KMS-11 (cell line): ENCODE results near the gene ALDH3B2.
"Not testable (repeated sequence)": the region's sequence is repeated elsewhere in the genome, so short reads cannot be mapped to it uniquely, and the experiment has no call there.

Source experiments
- H2AFZ ChIP-seq: fragments of 200-600 bp; sonication (generic); 2 replicates; pipeline ENCODE4 v1.6.1; 2016; ENCODE audit warnings: antibody characterized with exemption, mixed run types, low read depth
- H3K27ac ChIP-seq: fragments of 200-600 bp; sonication (generic); 2 replicates; pipeline ENCODE4 v1.6.1; 2016; ENCODE audit warnings: mild to moderate bottlenecking, mixed run types
- H3K27me3 ChIP-seq: fragments of 200-600 bp; sonication (generic); 2 replicates; pipeline ENCODE4 v1.6.1; 2017; ENCODE audit warnings: mild to moderate bottlenecking, low read depth, mixed run types, moderate library complexity; ENCODE audit not compliant: insufficient read depth
- H3K36me3 ChIP-seq: fragments of 200-600 bp; sonication (generic); 2 replicates; pipeline ENCODE4 v1.6.1; 2017; ENCODE audit warnings: mild to moderate bottlenecking, mixed run types; ENCODE audit not compliant: insufficient read depth
- H3K4me1 ChIP-seq: fragments of 200-600 bp; sonication (generic); 2 replicates; pipeline ENCODE4 v1.6.1; 2016; ENCODE audit warnings: mild to moderate bottlenecking, low read depth, mixed run types; ENCODE audit not compliant: poor library complexity, severe bottlenecking
- H3K4me2 ChIP-seq: fragments of 200-600 bp; sonication (generic); 2 replicates; pipeline ENCODE4 v1.7.0; 2016; ENCODE audit warnings: mild to moderate bottlenecking, mixed run types
- H3K4me3 ChIP-seq: fragments of 200-600 bp; sonication (generic); IDR thresholded peaks from 2 replicates; pipeline ENCODE4 v1.6.1; 2017; ENCODE audit warnings: low read depth, low read length, mixed read lengths; ENCODE audit not compliant: insufficient read depth
- H3K79me2 ChIP-seq: fragments of 200-600 bp; sonication (generic); 2 replicates; pipeline ENCODE4 v1.6.1; 2016; ENCODE audit warnings: low read depth, mixed run types; ENCODE audit not compliant: insufficient read depth
- H3K9ac ChIP-seq: fragments of 200-600 bp; sonication (generic); 2 replicates; pipeline ENCODE4 v1.6.1; 2016; ENCODE audit warnings: mild to moderate bottlenecking, mixed run types
- H4K20me1 ChIP-seq: fragments of 200-600 bp; sonication (generic); 2 replicates; pipeline ENCODE4 v1.6.1; 2016; ENCODE audit warnings: mild to moderate bottlenecking, mixed run types; ENCODE audit not compliant: insufficient read depth
- TF ChIP-seq, protein P1 (sequence below): fragments of 200-600 bp; sonication (generic); conservative IDR thresholded peaks from 2 replicates; pipeline ENCODE4 v1.6.1; 2017; ENCODE audit warnings: low read depth, mild to moderate bottlenecking, antibody characterized with exemption, low read length, moderate library complexity, mixed read lengths

ALDH3B2 gene

DNA sequence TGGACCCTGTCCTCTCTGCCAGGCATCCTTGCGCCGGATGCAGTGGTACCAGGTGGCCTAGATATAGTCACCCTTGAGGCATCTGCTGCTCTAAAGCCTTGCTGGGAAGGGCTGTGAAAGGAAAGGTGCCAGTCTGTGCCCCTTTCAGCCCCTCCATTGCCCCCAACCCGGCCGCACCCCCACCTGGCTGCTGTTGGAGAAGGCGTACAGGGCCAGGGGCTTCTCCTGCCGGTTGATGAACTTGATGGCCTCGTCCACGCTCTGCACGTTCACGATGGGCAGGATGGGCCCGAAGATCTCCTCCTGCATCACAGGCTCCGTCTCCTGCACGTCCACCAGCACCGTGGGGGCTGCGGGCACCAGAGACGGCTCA, 10.2 kb downstream of the ALDH3B2 start:
- H3K4me3 ChIP-seq: no peak overlapping the region
- H4K20me1 ChIP-seq: no peaks in the 10 kb centered on the region
- peaks cover 2% of the 10 kb centered on the region; the same call in 1 of the 2 replicates for H3K27me3 ChIP-seq
- TF ChIP-seq, protein P1, sequence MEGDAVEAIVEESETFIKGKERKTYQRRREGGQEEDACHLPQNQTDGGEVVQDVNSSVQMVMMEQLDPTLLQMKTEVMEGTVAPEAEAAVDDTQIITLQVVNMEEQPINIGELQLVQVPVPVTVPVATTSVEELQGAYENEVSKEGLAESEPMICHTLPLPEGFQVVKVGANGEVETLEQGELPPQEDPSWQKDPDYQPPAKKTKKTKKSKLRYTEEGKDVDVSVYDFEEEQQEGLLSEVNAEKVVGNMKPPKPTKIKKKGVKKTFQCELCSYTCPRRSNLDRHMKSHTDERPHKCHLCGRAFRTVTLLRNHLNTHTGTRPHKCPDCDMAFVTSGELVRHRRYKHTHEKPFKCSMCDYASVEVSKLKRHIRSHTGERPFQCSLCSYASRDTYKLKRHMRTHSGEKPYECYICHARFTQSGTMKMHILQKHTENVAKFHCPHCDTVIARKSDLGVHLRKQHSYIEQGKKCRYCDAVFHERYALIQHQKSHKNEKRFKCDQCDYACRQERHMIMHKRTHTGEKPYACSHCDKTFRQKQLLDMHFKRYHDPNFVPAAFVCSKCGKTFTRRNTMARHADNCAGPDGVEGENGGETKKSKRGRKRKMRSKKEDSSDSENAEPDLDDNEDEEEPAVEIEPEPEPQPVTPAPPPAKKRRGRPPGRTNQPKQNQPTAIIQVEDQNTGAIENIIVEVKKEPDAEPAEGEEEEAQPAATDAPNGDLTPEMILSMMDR: no peak
- H2AFZ ChIP-seq: no peak overlapping the region
- no peak overlapping the region for H3K4me2 ChIP-seq
- H3K4me1 ChIP-seq: peaks cover 3% of the 10 kb centered on the region
- H3K9ac ChIP-seq: no peak overlapping the region
- H3K36me3 ChIP-seq: no peaks in the 10 kb centered on the region
- no peak overlapping the region for H3K27ac ChIP-seq
- H3K79me2 ChIP-seq: no peaks in the 10 kb centered on the region

DNA sequence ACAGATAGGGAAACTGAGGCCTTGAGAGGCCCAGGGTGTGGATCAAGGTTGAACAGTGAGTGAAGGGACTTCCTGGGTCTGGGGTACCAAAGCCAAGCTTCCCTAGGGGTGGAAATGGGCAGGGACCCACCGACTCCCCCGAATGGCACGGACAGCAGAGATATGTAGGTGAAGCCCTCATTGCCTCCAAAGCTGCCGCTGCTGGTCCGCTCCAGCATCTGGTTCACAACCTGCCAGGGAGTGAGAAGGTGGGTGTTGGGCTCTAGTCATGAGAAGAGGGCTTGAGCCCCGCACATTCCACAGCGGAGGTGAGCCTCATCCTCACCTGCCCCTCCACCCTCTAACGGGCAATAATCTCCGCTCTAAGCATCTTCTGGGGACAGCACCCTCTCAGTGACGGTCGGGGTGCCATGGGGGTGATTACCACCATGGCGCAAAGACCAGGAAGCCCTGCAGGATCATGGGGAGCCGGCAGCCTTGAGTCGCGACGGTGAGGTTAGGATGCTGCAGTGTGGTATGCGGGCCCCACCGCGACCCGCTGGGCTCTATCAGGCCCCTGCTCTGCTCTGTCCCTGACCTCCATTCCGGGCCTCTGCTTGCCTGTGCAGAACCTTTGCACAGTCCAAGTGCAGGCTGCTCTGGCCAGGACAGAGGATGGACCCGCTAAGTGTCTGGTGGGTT, 10.8 kb downstream of the ALDH3B2 start:
- no peak overlapping the region for H3K4me2 ChIP-seq
- no peaks in the 10 kb centered on the region for H3K36me3 ChIP-seq
- no peak overlapping the region for H3K4me3 ChIP-seq
- no peaks in the 10 kb centered on the region for H4K20me1 ChIP-seq
- no peak overlapping the region for H3K9ac ChIP-seq
- H3K4me1 ChIP-seq: peaks cover 8% of the 10 kb centered on the region
- peaks cover 2% of the 10 kb centered on the region; the same call in 1 of the 2 replicates for H3K27me3 ChIP-seq
- no peak overlapping the region for H2AFZ ChIP-seq
- TF ChIP-seq, protein P1: no peak
- no peaks in the 10 kb centered on the region for H3K79me2 ChIP-seq
- H3K27ac ChIP-seq: no peak overlapping the region

DNA sequence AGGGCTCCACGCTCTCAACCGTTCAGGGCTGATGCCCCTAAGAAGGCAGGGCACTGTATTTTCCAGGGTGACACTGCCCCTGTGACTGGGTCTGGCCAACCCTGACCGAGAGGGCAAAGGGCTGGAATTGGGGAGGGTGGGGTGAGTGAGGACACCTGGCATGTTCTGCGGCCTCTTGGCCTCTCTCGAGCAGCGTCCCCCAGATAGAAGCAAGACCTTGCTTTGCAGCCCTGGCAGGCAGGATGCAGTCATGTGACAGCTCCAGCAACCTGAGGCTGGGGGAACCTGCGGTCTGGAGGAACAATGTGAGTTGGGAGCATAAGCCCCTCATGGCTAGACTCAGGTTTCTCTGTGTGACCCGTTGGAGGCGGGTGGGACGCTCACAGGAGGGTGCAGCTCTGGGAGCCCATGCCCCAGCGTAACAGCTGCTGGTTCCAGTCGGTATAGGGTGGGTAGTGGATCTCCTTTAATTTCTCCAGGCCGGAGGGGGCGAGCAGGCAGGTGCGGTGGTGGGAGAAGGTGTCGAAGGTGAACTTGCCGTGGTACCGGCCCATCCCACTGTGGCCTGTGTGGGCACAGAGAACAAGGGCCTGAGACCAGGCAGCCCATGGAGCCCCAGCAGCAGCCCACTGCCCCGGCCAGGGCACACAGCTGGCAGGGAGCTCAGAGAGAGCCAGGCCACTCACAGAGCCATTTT, 11.4 kb downstream of the ALDH3B2 start:
- TF ChIP-seq, protein P1: no peak
- H3K27ac ChIP-seq: no peak overlapping the region

DNA sequence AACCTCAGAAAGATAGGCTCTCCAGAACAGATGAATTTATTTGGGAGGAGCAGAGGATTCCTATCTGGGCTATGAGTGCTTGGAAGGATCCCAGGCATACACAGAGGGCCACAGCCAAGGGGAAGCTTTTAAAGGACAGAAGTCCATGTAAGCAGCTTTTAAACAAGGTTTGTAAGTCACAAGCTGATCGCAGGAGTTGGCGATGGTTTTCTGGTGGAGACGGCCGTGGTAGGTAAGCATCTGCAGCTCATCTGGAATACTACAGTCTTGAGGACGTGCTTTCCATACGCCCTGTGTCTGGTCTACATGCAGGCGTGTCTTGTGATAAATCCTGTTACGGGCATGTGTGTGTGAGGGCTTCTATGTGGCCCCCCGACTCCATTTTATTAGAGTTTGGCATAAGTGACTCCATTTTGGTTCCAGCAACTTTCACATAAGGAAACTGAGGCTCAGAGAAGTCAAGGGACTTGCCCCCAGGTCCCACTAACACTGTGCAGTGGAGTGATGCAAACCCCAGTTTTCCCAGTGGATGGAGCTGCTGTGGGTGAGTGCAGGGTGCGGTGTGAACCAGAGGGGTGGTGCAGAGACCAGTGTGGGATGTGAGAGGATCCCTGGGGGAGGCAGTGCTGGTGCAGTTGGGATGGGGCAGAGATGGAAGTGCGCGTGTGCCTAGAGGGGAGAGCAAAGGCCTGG, 12.1 kb downstream of the ALDH3B2 start:
- H3K4me3 ChIP-seq: no peak overlapping the region
- no peaks in the 10 kb centered on the region for H3K36me3 ChIP-seq
- no peak overlapping the region for H2AFZ ChIP-seq
- peaks cover 2% of the 10 kb centered on the region; the same call in 1 of the 2 replicates for H3K27me3 ChIP-seq
- no peak overlapping the region for H3K9ac ChIP-seq
- H3K79me2 ChIP-seq: no peaks in the 10 kb centered on the region
- no peak overlapping the region for H3K27ac ChIP-seq
- TF ChIP-seq, protein P1: no peak
- no peaks in the 10 kb centered on the region for H4K20me1 ChIP-seq
- H3K4me2 ChIP-seq: no peak overlapping the region
- H3K4me1 ChIP-seq: peaks cover 10% of the 10 kb centered on the region

More for the DNA sequence above, 11.4 kb downstream of the ALDH3B2 start:
- no peak overlapping the region for H3K9ac ChIP-seq
- no peak overlapping the region for H3K4me2 ChIP-seq
- no peak overlapping the region for H3K4me3 ChIP-seq
- H3K36me3 ChIP-seq: no peaks in the 10 kb centered on the region
- no peak overlapping the region for H2AFZ ChIP-seq
- no peaks in the 10 kb centered on the region for H3K79me2 ChIP-seq
- H3K27me3 ChIP-seq: peaks cover 2% of the 10 kb centered on the region; the same call in 1 of the 2 replicates
- H4K20me1 ChIP-seq: no peaks in the 10 kb centered on the region
- H3K4me1 ChIP-seq: peaks cover 10% of the 10 kb centered on the region

DNA sequence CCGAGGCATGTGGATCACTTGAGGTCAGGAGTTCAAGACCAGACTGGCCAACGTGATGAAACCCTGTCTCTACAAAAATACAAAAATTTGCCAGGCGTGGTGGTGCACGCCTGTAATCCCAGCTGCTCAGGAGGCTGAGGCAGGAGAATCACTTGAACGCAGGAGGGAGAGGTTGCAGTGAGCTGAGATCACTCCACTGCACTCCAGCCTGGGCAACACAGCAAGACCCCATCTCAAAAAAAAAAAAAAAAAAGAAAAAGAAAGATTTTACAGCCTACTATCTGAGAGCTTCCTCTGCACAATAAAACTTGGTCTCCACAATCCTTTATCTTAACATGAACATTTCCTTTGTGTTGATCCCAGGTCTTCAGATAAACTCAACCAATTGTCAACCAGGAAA, 13.7 kb downstream of the ALDH3B2 start:
- H3K79me2 ChIP-seq, H3K4me1 ChIP-seq, H3K4me2 ChIP-seq, H3K36me3 ChIP-seq, H3K4me3 ChIP-seq, H4K20me1 ChIP-seq, H3K27me3 ChIP-seq, H3K9ac ChIP-seq, H3K27ac ChIP-seq, H2AFZ ChIP-seq: not testable (repeated sequence)

DNA sequence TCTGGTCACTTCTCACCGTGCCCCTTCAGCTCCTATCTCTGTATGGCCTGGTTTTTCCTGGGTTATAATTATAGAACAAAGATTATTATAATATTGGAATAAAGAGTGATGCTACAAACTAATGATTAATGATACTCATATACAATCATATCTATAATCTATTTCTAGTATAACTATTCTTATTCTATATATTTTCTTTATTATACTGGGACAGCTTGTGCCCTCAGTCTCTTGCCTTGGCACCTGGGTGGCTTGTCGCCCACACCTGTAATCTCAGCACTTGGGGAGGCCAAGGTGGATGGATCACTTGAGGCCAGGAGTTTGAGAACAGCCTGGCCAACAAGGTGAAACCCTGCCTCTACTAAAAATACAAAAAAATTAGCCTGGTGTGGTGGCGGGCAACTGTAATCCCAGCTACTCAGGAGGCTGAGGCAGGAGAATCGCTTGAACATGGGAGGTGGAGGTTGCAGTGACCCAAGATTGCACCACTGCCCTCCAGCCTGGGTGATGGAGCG, 14.7 kb downstream of the ALDH3B2 start:
- H2AFZ ChIP-seq: not testable (repeated sequence)

More for the DNA sequence above, 14.7 kb downstream of the ALDH3B2 start:
- not testable (repeated sequence) for H4K20me1 ChIP-seq, H3K27me3 ChIP-seq, H3K27ac ChIP-seq, H3K79me2 ChIP-seq, H3K4me2 ChIP-seq, H3K4me1 ChIP-seq, H3K4me3 ChIP-seq, H3K9ac ChIP-seq, H3K36me3 ChIP-seq
